ENCODE data around the gene ZNF646.

ZNF646 gene

DNA sequence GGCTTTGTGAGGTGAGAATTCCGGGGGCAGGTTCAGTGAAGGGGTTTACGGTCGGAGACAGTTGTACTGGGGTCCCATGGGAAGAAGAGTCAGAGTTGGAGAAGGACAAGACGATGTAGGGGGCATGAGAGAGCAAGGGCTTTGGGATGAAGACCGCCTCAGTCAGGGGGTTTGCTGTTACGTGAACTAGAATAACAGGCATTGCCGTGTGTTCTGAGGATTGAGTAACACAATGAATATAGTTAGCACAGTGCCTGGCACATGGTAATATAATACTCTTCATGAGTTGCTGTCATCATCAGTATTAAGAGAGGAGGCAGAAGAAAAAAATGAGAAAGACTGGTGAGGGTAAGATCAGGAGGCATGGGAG is 577 bp downstream of the ZNF646 start:
- TF ChIP-seq CTCF (IDR thresholded peaks at IDR 0.05; ENCODE audit: insufficient read depth, low read length) (no peak), SPI1 (IDR thresholded peaks at IDR 0.05; ENCODE audit: borderline replicate concordance, low read depth) (no peak), GABPA (IDR thresholded peaks at IDR 0.05; ENCODE audit: low read depth) (no peak), POLR2AphosphoS5 (IDR thresholded peaks at IDR 0.05; ENCODE audit: low read depth) (no peak)
- TF ChIP-seq, protein P1, sequence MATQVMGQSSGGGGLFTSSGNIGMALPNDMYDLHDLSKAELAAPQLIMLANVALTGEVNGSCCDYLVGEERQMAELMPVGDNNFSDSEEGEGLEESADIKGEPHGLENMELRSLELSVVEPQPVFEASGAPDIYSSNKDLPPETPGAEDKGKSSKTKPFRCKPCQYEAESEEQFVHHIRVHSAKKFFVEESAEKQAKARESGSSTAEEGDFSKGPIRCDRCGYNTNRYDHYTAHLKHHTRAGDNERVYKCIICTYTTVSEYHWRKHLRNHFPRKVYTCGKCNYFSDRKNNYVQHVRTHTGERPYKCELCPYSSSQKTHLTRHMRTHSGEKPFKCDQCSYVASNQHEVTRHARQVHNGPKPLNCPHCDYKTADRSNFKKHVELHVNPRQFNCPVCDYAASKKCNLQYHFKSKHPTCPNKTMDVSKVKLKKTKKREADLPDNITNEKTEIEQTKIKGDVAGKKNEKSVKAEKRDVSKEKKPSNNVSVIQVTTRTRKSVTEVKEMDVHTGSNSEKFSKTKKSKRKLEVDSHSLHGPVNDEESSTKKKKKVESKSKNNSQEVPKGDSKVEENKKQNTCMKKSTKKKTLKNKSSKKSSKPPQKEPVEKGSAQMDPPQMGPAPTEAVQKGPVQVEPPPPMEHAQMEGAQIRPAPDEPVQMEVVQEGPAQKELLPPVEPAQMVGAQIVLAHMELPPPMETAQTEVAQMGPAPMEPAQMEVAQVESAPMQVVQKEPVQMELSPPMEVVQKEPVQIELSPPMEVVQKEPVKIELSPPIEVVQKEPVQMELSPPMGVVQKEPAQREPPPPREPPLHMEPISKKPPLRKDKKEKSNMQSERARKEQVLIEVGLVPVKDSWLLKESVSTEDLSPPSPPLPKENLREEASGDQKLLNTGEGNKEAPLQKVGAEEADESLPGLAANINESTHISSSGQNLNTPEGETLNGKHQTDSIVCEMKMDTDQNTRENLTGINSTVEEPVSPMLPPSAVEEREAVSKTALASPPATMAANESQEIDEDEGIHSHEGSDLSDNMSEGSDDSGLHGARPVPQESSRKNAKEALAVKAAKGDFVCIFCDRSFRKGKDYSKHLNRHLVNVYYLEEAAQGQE (IDR thresholded peaks at IDR 0.05; ENCODE audit: insufficient replicate concordance, low read depth), result no peak
- DNase-seq (ENCODE audit: low read depth in 1 of 2, low spot score in 1 of 2), result no peak
- Histone ChIP-seq H3K4me3 (replicated peaks; ENCODE audit: insufficient read depth, low read length) (peak overlapping the region; percentile 71), H3K27me3 (ENCODE audit: insufficient read depth, poor library complexity, severe bottlenecking) (no peaks in the 10 kb centered on the region), H3K27ac (replicated peaks) (peak overlapping the region; percentile 88)

DNA sequence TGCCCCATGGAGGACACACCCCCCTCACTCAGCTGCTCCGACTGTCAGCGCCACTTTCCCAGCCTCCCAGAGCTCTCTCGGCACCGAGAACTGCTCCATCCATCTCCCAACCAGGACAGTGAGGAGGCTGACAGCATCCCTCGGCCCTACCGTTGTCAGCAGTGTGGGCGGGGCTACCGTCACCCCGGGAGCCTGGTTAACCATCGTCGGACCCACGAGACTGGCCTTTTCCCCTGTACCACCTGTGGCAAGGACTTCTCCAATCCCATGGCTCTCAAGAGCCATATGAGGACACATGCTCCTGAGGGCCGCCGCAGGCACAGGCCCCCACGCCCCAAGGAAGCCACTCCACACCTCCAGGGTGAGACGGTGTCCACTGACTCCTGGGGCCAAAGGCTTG is 2.1 kb downstream of the ZNF646 start:
- TF ChIP-seq, protein P1 (IDR thresholded peaks at IDR 0.05; ENCODE audit: insufficient replicate concordance, low read depth), result no peak
- TF ChIP-seq CTCF (IDR thresholded peaks at IDR 0.05; ENCODE audit: insufficient read depth, low read length), result no peak
- no peak for TF ChIP-seq POLR2AphosphoS5 (IDR thresholded peaks at IDR 0.05; ENCODE audit: low read depth)
- TF ChIP-seq GABPA (IDR thresholded peaks at IDR 0.05; ENCODE audit: low read depth), result no peak
- TF ChIP-seq SPI1 (IDR thresholded peaks at IDR 0.05; ENCODE audit: borderline replicate concordance, low read depth), result no peak
- H3K27ac ChIP-seq (replicated peaks), result no peak overlapping the region
- DNase-seq (ENCODE audit: low read depth in 1 of 2, low spot score in 1 of 2), result no peak
- H3K27me3 ChIP-seq (ENCODE audit: insufficient read depth, poor library complexity, severe bottlenecking), result no peaks in the 10 kb centered on the region
- no peak overlapping the region for H3K4me3 ChIP-seq (replicated peaks; ENCODE audit: insufficient read depth, low read length)

DNA sequence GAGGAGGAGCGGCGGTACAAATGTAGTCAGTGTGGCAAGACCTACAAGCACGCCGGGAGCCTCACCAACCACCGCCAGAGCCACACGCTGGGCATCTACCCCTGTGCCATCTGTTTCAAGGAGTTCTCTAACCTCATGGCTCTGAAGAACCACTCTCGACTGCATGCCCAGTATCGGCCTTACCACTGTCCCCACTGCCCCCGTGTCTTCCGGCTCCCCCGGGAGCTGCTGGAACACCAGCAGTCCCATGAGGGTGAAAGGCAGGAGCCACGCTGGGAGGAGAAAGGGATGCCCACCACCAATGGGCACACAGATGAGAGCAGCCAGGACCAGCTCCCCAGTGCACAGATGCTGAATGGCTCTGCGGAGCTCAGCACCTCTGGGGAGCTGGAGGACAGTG is 2.8 kb downstream of the ZNF646 start:
- no peak overlapping the region for H3K4me3 ChIP-seq (replicated peaks; ENCODE audit: insufficient read depth, low read length)
- H3K27me3 ChIP-seq (ENCODE audit: insufficient read depth, poor library complexity, severe bottlenecking), result no peaks in the 10 kb centered on the region
- TF ChIP-seq SPI1 (IDR thresholded peaks at IDR 0.05; ENCODE audit: borderline replicate concordance, low read depth), result no peak
- no peak for TF ChIP-seq GABPA (IDR thresholded peaks at IDR 0.05; ENCODE audit: low read depth)
- no peak for TF ChIP-seq POLR2AphosphoS5 (IDR thresholded peaks at IDR 0.05; ENCODE audit: low read depth)
- TF ChIP-seq CTCF (IDR thresholded peaks at IDR 0.05; ENCODE audit: insufficient read depth, low read length), result no peak
- TF ChIP-seq, protein P1 (IDR thresholded peaks at IDR 0.05; ENCODE audit: insufficient replicate concordance, low read depth), result no peak
- DNase-seq (ENCODE audit: low read depth in 1 of 2, low spot score in 1 of 2), result no peak
- no peak overlapping the region for H3K27ac ChIP-seq (replicated peaks)
